PC-3 (cell line): ENCODE measurements around the gene NEFH. TPM values are rescaled to one million over a fixed set of nuclear protein-coding genes. Genes with fewer than 3 reads are reported as not detected.

Experiments used
- ATAC-seq: fragments of 200-7000 bp; cut with Tn5 transposase; 2 replicates; pipeline ENCODE4 v1.9.1; 2020; ENCODE audit warnings: mild to moderate bottlenecking, moderate library complexity
- BruUV-seq: library from RNA; stranded (reverse); fragments of 400-500 nt; replicated peaks from 2 replicates; lab custom pipeline; 2021; lab: Mats Ljungman, UMichigan
- CTCF ChIA-PET: fragments of 300-600 bp; sonication (Branson Sonifier 250); formaldehyde crosslinking; loops from one replicate; lab custom pipeline; 2022; ENCODE audit warnings: antibody characterized with exemption; lab: Charles Lee
- POLR2A ChIA-PET: fragments of 300-600 bp; sonication (Branson Sonifier 250); formaldehyde crosslinking; loops from one replicate; lab custom pipeline; 2022; ENCODE audit warnings: antibody characterized with exemption; ENCODE audit not compliant: unreplicated experiment; lab: Charles Lee
- DNase-seq: peaks from one replicate; pipeline ENCODE4 v3.0.0-alpha.2; 2015
- H2AFZ ChIP-seq: fragments of 300-600 bp; sonication (generic); 2 replicates; pipeline ENCODE4 v1.6.0; 2016; ENCODE audit warnings: antibody characterized with exemption, low read length
- H3F3A ChIP-seq: fragments of 300-600 bp; sonication (generic); one replicate; pipeline ENCODE4 v1.6.0; 2017; ENCODE audit warnings: antibody characterized with exemption, low read length, control low read depth, mild to moderate bottlenecking; ENCODE audit not compliant: unreplicated experiment
- H3K27ac ChIP-seq: fragments of 300-600 bp; sonication (generic); 2 replicates; pipeline ENCODE4 v1.5.1; 2016; ENCODE audit warnings: mild to moderate bottlenecking, low read length
- H3K27me3 ChIP-seq: fragments of 300-600 bp; sonication (generic); 2 replicates; pipeline ENCODE4 v1.6.1; 2016; ENCODE audit warnings: low read length, mixed read lengths
- H3K36me3 ChIP-seq: fragments of 300-600 bp; sonication (generic); 2 replicates; pipeline ENCODE4 v1.6.1; 2016; ENCODE audit warnings: low read depth, mixed run types, low read length, mixed read lengths
- H3K4me1 ChIP-seq: fragments of 300-600 bp; sonication (generic); 2 replicates; pipeline ENCODE4 v1.5.1; 2016; ENCODE audit warnings: low read length; ENCODE audit not compliant: insufficient read depth
- H3K4me2 ChIP-seq: fragments of 300-600 bp; sonication (generic); 2 replicates; pipeline ENCODE4 v1.6.0; 2016; ENCODE audit warnings: low read length
- H3K4me3 ChIP-seq: fragments of 300-600 bp; sonication (generic); 2 replicates; pipeline ENCODE4 v1.5.1; 2016; ENCODE audit warnings: mild to moderate bottlenecking, low read length, mixed read lengths
- H3K79me2 ChIP-seq: fragments of 300-600 bp; sonication (generic); 2 replicates; pipeline ENCODE4 v1.6.1; 2017; ENCODE audit warnings: low read length, mixed read lengths
- H3K9ac ChIP-seq: fragments of 300-600 bp; sonication (generic); 2 replicates; pipeline ENCODE4 v1.6.0; 2016; ENCODE audit warnings: mild to moderate bottlenecking, low read length
- H3K9me2 ChIP-seq: fragments of 300-600 bp; sonication (generic); replicated peaks from 2 replicates; pipeline ENCODE4 v1.6.1; 2016; ENCODE audit warnings: mixed run types, low read length, mixed read lengths
- H3K9me3 ChIP-seq: fragments of 300-600 bp; sonication (generic); 2 replicates; pipeline ENCODE4 v1.6.1; 2016; ENCODE audit warnings: low read length, mixed read lengths
- H4K20me1 ChIP-seq: fragments of 300-600 bp; sonication (generic); 2 replicates; pipeline ENCODE4 v1.6.1; 2016; ENCODE audit warnings: low read length, mixed read lengths
- EZH2 ChIP-seq: fragments of 300-600 bp; sonication (generic); IDR thresholded peaks from one replicate; pipeline ENCODE4 v1.6.1; 2017; ENCODE audit warnings: antibody characterized with exemption, mild to moderate bottlenecking, low read length; ENCODE audit not compliant: unreplicated experiment
- EZH2phosphoT487 ChIP-seq: fragments of 300-600 bp; sonication (generic); IDR thresholded peaks from 2 replicates; pipeline ENCODE4 v1.6.1; 2018; ENCODE audit warnings: mild to moderate bottlenecking, antibody characterized with exemption, low read length, borderline replicate concordance
- intact Hi-C: fragments of 100-400 bp; cut with micrococcal nuclease; formaldehyde crosslinking; loops from 2 replicates; pipeline ENCODE4 v1.9.0; 2023
- total RNA-seq: library from RNA; depleted of rRNA; stranded (reverse); fragments of >200 nt; gene quantifications from 2 replicates; pipeline ENCODE4 v1.2.3, GENCODE V29; 2014
- TF ChIP-seq, protein P1 (sequence below): fragments of 300-600 bp; sonication (generic); conservative IDR thresholded peaks from 2 replicates; pipeline ENCODE4 v1.5.1; 2017; ENCODE audit warnings: antibody characterized with exemption, low read depth, mild to moderate bottlenecking, low read length

NEFH gene
- total RNA-seq, 1 experiment from 2014 or later, result not detected

DNA sequence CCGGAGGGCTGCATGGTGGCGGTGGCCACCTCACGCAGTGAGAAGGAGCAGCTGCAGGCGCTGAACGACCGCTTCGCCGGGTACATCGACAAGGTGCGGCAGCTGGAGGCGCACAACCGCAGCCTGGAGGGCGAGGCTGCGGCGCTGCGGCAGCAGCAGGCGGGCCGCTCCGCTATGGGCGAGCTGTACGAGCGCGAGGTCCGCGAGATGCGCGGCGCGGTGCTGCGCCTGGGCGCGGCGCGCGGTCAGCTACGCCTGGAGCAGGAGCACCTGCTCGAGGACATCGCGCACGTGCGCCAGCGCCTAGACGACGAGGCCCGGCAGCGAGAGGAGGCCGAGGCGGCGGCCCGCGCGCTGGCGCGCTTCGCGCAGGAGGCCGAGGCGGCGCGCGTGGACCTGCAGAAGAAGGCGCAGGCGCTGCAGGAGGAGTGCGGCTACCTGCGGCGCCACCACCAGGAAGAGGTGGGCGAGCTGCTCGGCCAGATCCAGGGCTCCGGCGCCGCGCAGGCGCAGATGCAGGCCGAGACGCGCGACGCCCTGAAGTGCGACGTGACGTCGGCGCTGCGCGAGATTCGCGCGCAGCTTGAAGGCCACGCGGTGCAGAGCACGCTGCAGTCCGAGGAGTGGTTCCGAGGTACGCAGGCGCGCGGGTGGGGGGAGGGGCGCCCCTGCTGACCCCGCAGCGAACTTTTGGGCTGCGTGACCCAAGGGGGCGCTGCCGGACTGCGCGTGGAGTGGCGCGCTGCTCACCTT is 670 bp downstream of the NEFH start:
- BruUV-seq, result no TSS peak
- no peak overlapping the region for H3K27ac ChIP-seq
- H3K4me2 ChIP-seq, result no peak overlapping the region

DNA sequence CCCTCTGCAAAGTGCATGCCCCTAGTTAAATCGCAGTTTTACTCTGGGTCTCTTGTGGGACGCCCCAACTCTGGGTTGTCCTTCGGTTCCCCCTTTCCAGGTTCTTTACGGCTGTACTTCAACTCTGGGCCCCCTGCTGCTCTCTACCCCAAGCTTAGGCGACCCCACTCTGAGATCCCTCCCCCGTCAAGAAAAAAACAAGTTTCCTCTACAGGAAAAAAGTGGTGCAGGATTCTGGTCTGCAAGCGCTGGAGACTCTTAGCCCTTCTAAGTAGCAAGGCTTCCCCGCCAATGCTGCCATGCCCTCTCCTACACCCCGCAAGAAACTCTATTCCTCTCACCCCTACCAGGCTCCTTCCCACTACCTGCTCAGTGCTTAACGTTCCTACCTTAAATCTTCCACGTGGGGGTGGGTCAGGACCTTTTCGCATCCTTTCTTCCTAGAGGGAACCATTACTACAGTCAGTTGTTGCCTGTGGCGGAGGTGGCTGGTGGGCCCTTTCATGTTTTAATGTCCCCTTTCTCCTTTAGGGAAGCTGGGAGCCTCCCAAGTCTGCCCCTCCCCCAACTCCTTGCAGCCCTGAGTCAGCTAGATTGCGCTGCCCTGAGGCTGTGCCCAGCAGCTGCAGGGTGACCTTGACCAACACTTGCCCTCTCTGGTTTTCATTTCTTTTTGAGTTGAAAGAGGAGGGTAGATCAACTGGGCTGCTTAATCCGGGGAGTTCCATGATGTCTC is 1.4 kb downstream of the NEFH start:
- DNase-seq (no peak), ATAC-seq (no peak)
- no peak overlapping the region for H3K27ac ChIP-seq
- no peaks in the 10 kb centered on the region for H4K20me1 ChIP-seq
- H3K27me3 ChIP-seq, result 0 out of 2 replicates have a peak, but pooled peaks cover 3% of the 10 kb centered on the region
- CTCF ChIA-PET, result no interaction called here
- no peaks in the 10 kb centered on the region for H3K9me3 ChIP-seq
- H3K4me1 ChIP-seq, result no peaks in the 10 kb centered on the region
- TF ChIP-seq EZH2 (no peak), EZH2phosphoT487 (no peak)
- TF ChIP-seq, protein P1, sequence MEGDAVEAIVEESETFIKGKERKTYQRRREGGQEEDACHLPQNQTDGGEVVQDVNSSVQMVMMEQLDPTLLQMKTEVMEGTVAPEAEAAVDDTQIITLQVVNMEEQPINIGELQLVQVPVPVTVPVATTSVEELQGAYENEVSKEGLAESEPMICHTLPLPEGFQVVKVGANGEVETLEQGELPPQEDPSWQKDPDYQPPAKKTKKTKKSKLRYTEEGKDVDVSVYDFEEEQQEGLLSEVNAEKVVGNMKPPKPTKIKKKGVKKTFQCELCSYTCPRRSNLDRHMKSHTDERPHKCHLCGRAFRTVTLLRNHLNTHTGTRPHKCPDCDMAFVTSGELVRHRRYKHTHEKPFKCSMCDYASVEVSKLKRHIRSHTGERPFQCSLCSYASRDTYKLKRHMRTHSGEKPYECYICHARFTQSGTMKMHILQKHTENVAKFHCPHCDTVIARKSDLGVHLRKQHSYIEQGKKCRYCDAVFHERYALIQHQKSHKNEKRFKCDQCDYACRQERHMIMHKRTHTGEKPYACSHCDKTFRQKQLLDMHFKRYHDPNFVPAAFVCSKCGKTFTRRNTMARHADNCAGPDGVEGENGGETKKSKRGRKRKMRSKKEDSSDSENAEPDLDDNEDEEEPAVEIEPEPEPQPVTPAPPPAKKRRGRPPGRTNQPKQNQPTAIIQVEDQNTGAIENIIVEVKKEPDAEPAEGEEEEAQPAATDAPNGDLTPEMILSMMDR, result no peak
- H3K4me2 ChIP-seq, result no peak overlapping the region
- H2AFZ ChIP-seq, result no peak overlapping the region
- POLR2A ChIA-PET, result no interaction called here
- intact Hi-C loops, result no loop called here
- H3K36me3 ChIP-seq, result no peaks in the 10 kb centered on the region
- H3F3A ChIP-seq, result no peaks in the 10 kb centered on the region
- H3K4me3 ChIP-seq, result no peak overlapping the region
- H3K9me2 ChIP-seq, result no peaks in the 10 kb centered on the region
- no peak overlapping the region for H3K9ac ChIP-seq
- BruUV-seq, result no TSS peak
- no peaks in the 10 kb centered on the region for H3K79me2 ChIP-seq

More for the DNA sequence above, 670 bp downstream of the NEFH start:
- Histone ChIP-seq H3K4me1 (no peaks in the 10 kb centered on the region), H4K20me1 (no peaks in the 10 kb centered on the region), H3K9me3 (no peaks in the 10 kb centered on the region), H3F3A (no peaks in the 10 kb centered on the region), H3K36me3 (no peaks in the 10 kb centered on the region), H3K9me2 (no peaks in the 10 kb centered on the region), H3K9ac (no peak overlapping the region), H3K4me3 (no peak overlapping the region), H3K27me3 (0 out of 2 replicates have a peak, but pooled peaks cover 3% of the 10 kb centered on the region), H2AFZ (no peak overlapping the region), H3K79me2 (no peaks in the 10 kb centered on the region)
- intact Hi-C loops, result no loop called here
- TF ChIP-seq, protein P1, result no peak
- TF ChIP-seq EZH2phosphoT487, result no peak
- TF ChIP-seq EZH2, result no peak
- DNase-seq, result no peak
- ATAC-seq, result no peak
- POLR2A ChIA-PET, result no interaction called here
- CTCF ChIA-PET, result no interaction called here

DNA sequence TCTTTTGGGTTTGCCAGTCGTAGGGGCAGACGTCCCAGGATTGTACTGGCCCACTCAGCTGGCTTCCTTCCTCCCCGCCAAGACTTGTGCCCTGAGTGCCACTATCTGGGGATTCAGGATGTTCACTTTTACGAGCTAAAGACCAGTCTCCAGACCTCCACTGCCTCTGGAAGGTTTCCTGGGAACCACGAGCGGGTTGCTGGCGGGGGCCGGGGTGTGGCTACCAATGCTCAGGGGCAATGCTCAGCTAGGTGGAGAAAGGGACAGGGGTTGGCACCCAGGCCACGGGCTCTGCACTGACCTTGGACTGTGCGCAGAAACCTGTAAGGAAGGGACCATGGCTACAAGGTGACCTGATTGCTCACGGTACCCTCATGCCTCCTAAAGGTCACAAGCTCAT is 2.2 kb downstream of the NEFH start:
- TF ChIP-seq, protein P1, result no peak
- Histone ChIP-seq H3K36me3 (no peaks in the 10 kb centered on the region), H3K4me1 (no peaks in the 10 kb centered on the region), H3K9me2 (no peaks in the 10 kb centered on the region), H3K4me3 (no peak overlapping the region), H3K27ac (no peak overlapping the region), H3K9me3 (no peaks in the 10 kb centered on the region), H3F3A (no peaks in the 10 kb centered on the region), H3K27me3 (0 out of 2 replicates have a peak, but pooled peaks cover 3% of the 10 kb centered on the region), H2AFZ (no peak overlapping the region), H3K9ac (no peak overlapping the region), H3K4me2 (no peak overlapping the region), H3K79me2 (no peaks in the 10 kb centered on the region), H4K20me1 (no peaks in the 10 kb centered on the region)
- ChIA-PET CTCF (no interaction called here), POLR2A (no interaction called here)
- no TSS peak for BruUV-seq
- ATAC-seq (no peak), DNase-seq (no peak)
- intact Hi-C loops, result no loop called here
